ENCODE results near the gene TCF7L1. TPM values are rescaled to one million over a fixed set of nuclear protein-coding genes. Genes with fewer than 3 reads are reported as not detected.

TCF7L1 gene, protein sequence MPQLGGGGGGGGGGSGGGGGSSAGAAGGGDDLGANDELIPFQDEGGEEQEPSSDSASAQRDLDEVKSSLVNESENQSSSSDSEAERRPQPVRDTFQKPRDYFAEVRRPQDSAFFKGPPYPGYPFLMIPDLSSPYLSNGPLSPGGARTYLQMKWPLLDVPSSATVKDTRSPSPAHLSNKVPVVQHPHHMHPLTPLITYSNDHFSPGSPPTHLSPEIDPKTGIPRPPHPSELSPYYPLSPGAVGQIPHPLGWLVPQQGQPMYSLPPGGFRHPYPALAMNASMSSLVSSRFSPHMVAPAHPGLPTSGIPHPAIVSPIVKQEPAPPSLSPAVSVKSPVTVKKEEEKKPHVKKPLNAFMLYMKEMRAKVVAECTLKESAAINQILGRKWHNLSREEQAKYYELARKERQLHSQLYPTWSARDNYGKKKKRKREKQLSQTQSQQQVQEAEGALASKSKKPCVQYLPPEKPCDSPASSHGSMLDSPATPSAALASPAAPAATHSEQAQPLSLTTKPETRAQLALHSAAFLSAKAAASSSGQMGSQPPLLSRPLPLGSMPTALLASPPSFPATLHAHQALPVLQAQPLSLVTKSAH
- 3.9 and 5.1 TPM in 2 replicates for total RNA-seq

DNA sequence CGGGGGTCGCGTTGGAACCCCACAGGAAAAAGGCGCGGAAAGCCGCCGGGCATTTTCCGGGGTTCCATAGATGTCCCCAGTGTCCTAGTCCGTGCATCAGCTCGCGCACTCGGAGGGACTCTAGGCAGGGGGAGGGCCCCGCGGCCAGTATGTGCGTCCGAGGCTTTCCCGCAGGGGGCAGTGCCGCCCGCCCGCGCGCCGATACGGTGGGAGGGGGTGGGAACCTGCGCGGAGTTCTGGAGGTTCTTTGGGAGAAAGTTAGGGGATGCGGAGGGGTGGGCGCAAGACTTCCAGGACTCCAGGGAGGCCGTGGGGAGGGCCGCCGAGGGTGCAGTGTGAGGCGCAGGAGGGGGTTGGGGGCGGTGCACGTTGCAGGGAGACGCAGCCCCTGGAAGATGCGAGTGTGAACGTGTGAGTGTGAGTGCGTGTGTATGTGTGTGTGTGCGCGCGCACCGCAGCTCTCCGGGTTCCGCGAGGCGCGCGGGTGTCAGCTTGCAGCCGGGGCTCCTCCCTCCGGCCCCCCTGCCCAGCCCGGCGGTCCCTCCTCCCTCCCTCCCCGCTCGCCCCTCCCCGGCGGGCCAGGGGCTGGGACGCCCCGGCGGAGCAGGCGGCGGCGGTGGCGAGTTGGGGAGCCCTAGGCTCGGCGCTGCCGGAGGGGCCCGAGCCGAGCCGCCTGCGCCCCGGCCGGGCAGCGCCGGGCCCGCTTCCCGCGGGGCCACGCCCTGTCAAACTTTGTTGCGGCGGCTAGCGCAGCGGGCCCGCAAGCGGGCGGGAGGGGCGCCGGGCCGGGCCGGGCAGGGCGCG, at the start of gene TCF7L1:
TCF7L1 (plus strand) TSS at position 559 of the 804 bp plus-strand sequence. CDS start 293 bp downstream, outside the sequence.

DNA sequence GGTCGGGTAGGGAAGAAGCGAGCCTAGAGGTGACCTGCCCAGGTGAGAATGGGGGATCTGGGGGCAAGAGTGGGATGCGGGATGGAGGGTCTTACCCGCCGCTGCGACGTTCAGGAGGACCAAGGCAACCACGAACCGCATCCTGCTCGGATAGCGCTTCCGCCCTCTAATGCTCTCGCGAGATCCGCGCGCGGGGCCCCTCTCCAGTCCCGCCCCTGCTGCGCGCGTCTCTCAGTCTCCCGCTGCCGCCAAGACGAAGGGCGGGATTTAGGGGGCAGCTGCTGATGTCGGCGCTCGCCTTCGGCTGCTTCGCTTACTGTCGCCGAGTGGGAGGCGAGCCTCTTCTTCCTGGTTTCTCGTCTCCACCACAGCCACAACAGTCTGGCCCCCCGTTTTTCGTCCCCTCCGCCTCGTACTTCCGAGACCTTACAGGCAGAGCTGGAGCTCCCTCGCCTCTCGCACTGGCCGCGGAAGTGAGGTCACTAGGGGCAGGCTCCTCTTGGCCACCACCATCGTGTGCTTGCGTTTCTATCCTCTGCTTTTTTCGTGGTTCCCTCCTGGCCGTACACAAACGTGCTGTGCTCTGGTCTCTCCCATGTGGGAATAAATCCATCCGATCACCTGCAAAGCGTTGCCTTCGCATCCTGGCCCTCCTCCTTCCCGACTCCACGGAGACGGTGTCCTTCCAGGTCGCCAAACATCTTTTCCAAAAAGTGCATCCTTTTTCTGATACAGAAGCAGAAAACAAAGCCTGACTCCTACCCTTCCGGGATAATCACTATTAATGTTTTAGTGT, 194.8 kb downstream of the TCF7L1 start, which contains the start of gene TGOLN2:
TGOLN2 (minus strand) TSS at position 168 of the 796 bp plus-strand sequence; CDS start at position 141, 27 bp downstream.

DNA sequence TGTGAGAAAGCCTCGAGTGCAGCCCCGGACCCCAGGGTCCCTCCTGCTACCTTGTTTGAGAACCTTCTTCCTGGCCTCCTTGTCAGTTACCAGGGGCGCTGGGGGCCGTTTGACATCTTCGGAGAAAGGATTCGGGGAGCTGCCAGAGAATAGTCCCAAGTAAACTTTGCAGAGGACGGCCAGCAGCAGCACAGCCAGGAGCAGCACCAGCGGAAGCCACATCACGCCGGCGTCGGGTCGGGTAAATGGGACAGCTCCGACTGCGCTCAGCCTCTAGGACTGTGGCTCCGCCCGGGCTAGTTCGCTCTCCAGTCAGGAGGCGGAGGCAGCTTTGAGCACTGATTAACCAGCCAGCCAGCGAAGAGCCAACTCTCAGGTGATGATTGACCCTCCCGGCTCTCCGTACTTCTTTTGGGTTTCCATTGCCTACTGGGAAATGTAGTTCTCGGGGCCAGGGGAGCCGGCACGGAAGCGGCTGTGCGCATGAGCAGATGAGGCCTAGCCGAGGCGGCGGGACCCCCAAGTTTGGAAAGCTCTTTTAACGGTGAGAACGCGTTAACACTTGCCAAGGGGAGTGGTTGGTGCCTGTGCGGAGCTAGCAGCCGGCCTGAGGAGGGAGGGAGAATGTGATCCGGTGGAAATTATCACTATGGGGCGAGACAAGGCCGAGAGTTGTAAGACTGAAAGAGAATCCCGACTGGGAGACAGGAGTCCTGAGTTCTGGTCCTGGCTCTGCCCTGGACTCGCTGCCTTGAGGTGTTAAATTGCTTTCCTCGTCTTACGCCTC, 221.3 kb downstream of the TCF7L1 start, which contains the start of the genes ELMOD3 and RETSAT:
ELMOD3 (plus strand) TSS at position 484 of the 787 bp plus-strand sequence. CDS start 2,430 bp downstream, outside the sequence.
RETSAT (minus strand) TSS at position 243 of the 787 bp plus-strand sequence; CDS start at position 222, 21 bp downstream.

Other genes starting within 250 kb of the TCF7L1 start
- gene TMSB10, start 227.7 kb upstream of the TCF7L1 start, total RNA-seq = 9,836 and 10,308 TPM in 2 replicates
- 52.3 and 60.0 TPM in 2 replicates for gene KCMF1, start 162.2 kb upstream of the TCF7L1 start, total RNA-seq
- gene TGOLN2, start 194.6 kb downstream of the TCF7L1 start, total RNA-seq = 93.4 and 127 TPM in 2 replicates
- gene RETSAT, start 221.1 kb downstream of the TCF7L1 start, total RNA-seq = 42.3 and 49.4 TPM in 2 replicates
- gene ELMOD3, start 221.4 kb downstream of the TCF7L1 start, total RNA-seq = 9.9 and 15.5 TPM in 2 replicates

Measured in endothelial cell of coronary artery (primary cell).